H1 (cell line): Measurements from ENCODE around the gene IL13RA1. TPM values are rescaled to one million over a fixed set of nuclear protein-coding genes. Genes with fewer than 3 reads are reported as not detected.

Experiments used
- CTCF ChIA-PET: fragments of 300-600 bp; sonication (Branson Sonifier 250); formaldehyde crosslinking; loops from one replicate; lab custom pipeline; 2021; ENCODE audit not compliant: partially characterized antibody; lab: Charles Lee
- POLR2A ChIA-PET: fragments of 300-600 bp; sonication (Branson Sonifier 250); formaldehyde crosslinking; loops from one replicate; lab custom pipeline; 2021; ENCODE audit warnings: inconsistent platforms; ENCODE audit not compliant: partially characterized antibody; lab: Charles Lee
- DNase-seq, 2 experiments: peaks; one replicate each; pipeline versions ENCODE4 v3.0.0 to v3.0.0-alpha.2; 2010 to 2022; ENCODE audit warnings: low spot score in 2 of 2, low read depth in 1 of 2, mixed read lengths in 1 of 2
- FAIRE-seq: peaks from 2 replicates; lab custom pipeline; 2011; peaks lifted over from hg19 to GRCh38; lab: Jason Lieb, UNC
- H2AFZ ChIP-seq: 2 replicates; pipeline ENCODE4 v1.8.1; 2012; ENCODE audit warnings: low read length, inconsistent platforms
- H2AK5ac ChIP-seq: 2 replicates; pipeline ENCODE4 v1.6.1; 2013; ENCODE audit warnings: low read depth, low read length
- H2BK120ac ChIP-seq: replicated peaks from 2 replicates; pipeline ENCODE3; 2013; ENCODE audit warnings: low read depth, low read length, inconsistent platforms
- H2BK12ac ChIP-seq: 2 replicates; pipeline ENCODE4 v1.6.1; 2013; ENCODE audit warnings: low read depth, low read length
- H2BK15ac ChIP-seq: 2 replicates; pipeline ENCODE4 v1.6.1; 2013; ENCODE audit warnings: low read length
- H2BK20ac ChIP-seq: 2 replicates; pipeline ENCODE4 v1.6.1; 2013; ENCODE audit warnings: low read length
- H2BK5ac ChIP-seq: 2 replicates; pipeline ENCODE4 v1.6.1; 2013; ENCODE audit warnings: low read depth, low read length
- H3K14ac ChIP-seq: 2 replicates; pipeline ENCODE4 v1.6.1; 2013; ENCODE audit warnings: inconsistent platforms; ENCODE audit not compliant: insufficient read length
- H3K18ac ChIP-seq: 2 replicates; pipeline ENCODE4 v1.6.1; 2013; ENCODE audit warnings: low read length; ENCODE audit errors: extremely low read depth
- H3K23ac ChIP-seq: 2 replicates; pipeline ENCODE4 v1.6.1; 2013; ENCODE audit warnings: inconsistent platforms; ENCODE audit not compliant: insufficient read length
- H3K23me2 ChIP-seq: 2 replicates; pipeline ENCODE4 v1.6.1; 2013; ENCODE audit warnings: low read depth, low read length
- H3K27ac ChIP-seq: 2 replicates; pipeline ENCODE4 v1.6.1; 2011; ENCODE audit warnings: low read depth, low read length, inconsistent platforms
- H3K27me3 ChIP-seq, 4 experiments: replicated peaks in 1 of 4; 1 replicate in 1 of 4; 2 replicates in 3 of 4; pipeline versions ENCODE4 v1.6.1 to v1.8.1; 2011 to 2013; ENCODE audit warnings: low read length in 3 of 4, mild to moderate bottlenecking in 3 of 4, inconsistent platforms in 2 of 4, mixed read lengths in 2 of 4, moderate library complexity in 1 of 4; ENCODE audit not compliant: control insufficient read depth in 3 of 4, insufficient read depth in 3 of 4; ENCODE audit errors: extremely low read depth in 1 of 4
- H3K36me3 ChIP-seq, 4 experiments: 2 replicates each; pipeline versions ENCODE4 v1.6.1 to v1.8.1; 2011 to 2013; ENCODE audit warnings: mild to moderate bottlenecking in 4 of 4, low read length in 3 of 4, moderate library complexity in 2 of 4, control low read depth in 1 of 4, inconsistent platforms in 1 of 4; ENCODE audit not compliant: insufficient read depth in 4 of 4, control insufficient read depth in 2 of 4
- H3K4ac ChIP-seq: replicated peaks from 2 replicates; pipeline ENCODE3; 2013; ENCODE audit warnings: low read length, low read depth, mixed read lengths, inconsistent platforms; ENCODE audit not compliant: insufficient read length
- H3K4me1 ChIP-seq, 4 experiments: replicated peaks in 1 of 4; 1 replicate in 1 of 4; 2 replicates in 3 of 4; pipeline versions ENCODE4 v1.6.1 to v1.8.1; 2011 to 2013; ENCODE audit warnings: low read length in 3 of 4, inconsistent platforms in 2 of 4, mixed read lengths in 1 of 4; ENCODE audit not compliant: insufficient read depth in 4 of 4, control insufficient read depth in 3 of 4
- H3K4me2 ChIP-seq, 2 experiments: 2 replicates each; pipeline versions ENCODE4 v1.6.1 to v1.8.1; 2011 to 2013; ENCODE audit warnings: low read depth in 2 of 2, low read length in 2 of 2, control low read depth in 1 of 2, inconsistent platforms in 1 of 2, mild to moderate bottlenecking in 1 of 2; ENCODE audit not compliant: insufficient read depth in 1 of 2
- H3K4me3 ChIP-seq, 4 experiments: fragments of 200-600, 300-600 bp in 1 of 4; sonication (generic), shearing (Covaris generic), sonication (Bioruptor Twin) in 1 of 4; 2 replicates each; pipeline versions ENCODE4 v1.5.1 to v1.8.1; 2011 to 2016; ENCODE audit warnings: low read length in 4 of 4, low read depth in 3 of 4, control low read depth in 2 of 4, inconsistent platforms in 2 of 4, mild to moderate bottlenecking in 2 of 4, mixed read lengths in 1 of 4, moderate library complexity in 1 of 4; ENCODE audit not compliant: insufficient read depth in 2 of 4; ENCODE audit errors: extremely low read depth in 1 of 4
- H3K56ac ChIP-seq: replicated peaks from 2 replicates; pipeline ENCODE3; 2013; ENCODE audit warnings: low read depth, mild to moderate bottlenecking, mixed read lengths, low read length, inconsistent platforms; ENCODE audit not compliant: insufficient read length
- H3K79me1 ChIP-seq: 2 replicates; pipeline ENCODE4 v1.6.1; 2013; ENCODE audit warnings: low read depth, low read length, control low read depth
- H3K79me2 ChIP-seq, 2 experiments: 2 replicates each; pipeline versions ENCODE4 v1.6.1 to v1.8.1; 2012 to 2013; ENCODE audit warnings: low read length in 2 of 2, mild to moderate bottlenecking in 2 of 2, inconsistent platforms in 1 of 2; ENCODE audit not compliant: insufficient read depth in 2 of 2, control insufficient read depth in 1 of 2
- H3K9ac ChIP-seq, 4 experiments: replicated peaks in 1 of 4; 1 replicate in 1 of 4; 2 replicates in 3 of 4; pipeline versions ENCODE4 v1.6.1 to v1.8.1; 2011 to 2013; ENCODE audit warnings: low read depth in 3 of 4, low read length in 3 of 4, control low read depth in 2 of 4, mild to moderate bottlenecking in 2 of 4, moderate library complexity in 2 of 4, inconsistent platforms in 1 of 4; ENCODE audit errors: extremely low read depth in 1 of 4
- H3K9me3 ChIP-seq, 2 experiments: 2 replicates each; pipeline versions ENCODE4 v1.6.1 to v1.8.1; 2012 to 2013; ENCODE audit warnings: mild to moderate bottlenecking in 2 of 2, moderate library complexity in 2 of 2, control low read depth in 1 of 2, inconsistent platforms in 1 of 2, low read depth in 1 of 2, low read length in 1 of 2, mixed read lengths in 1 of 2; ENCODE audit not compliant: insufficient read depth in 2 of 2
- H4K20me1 ChIP-seq, 2 experiments: replicated peaks in 1 of 2; 2 replicates each; pipeline versions ENCODE3 to v1.8.1; 2011 to 2013; ENCODE audit warnings: inconsistent platforms in 2 of 2, low read length in 2 of 2, mild to moderate bottlenecking in 1 of 2; ENCODE audit not compliant: insufficient read depth in 2 of 2, control insufficient read depth in 1 of 2
- H4K5ac ChIP-seq: 2 replicates; pipeline ENCODE4 v1.6.1; 2013; ENCODE audit warnings: low read length, low read depth, mixed read lengths, inconsistent platforms; ENCODE audit not compliant: insufficient read length
- H4K8ac ChIP-seq: 2 replicates; pipeline ENCODE4 v1.8.0; 2013; ENCODE audit warnings: mild to moderate bottlenecking, moderate library complexity, low read length, inconsistent platforms; ENCODE audit not compliant: insufficient read depth; ENCODE audit errors: extremely low read depth
- H4K91ac ChIP-seq: replicated peaks from 2 replicates; pipeline ENCODE3; 2013; ENCODE audit warnings: low read length, mixed read lengths, inconsistent platforms; ENCODE audit not compliant: insufficient read length
- JUND ChIP-seq: IDR thresholded peaks from 2 replicates; pipeline ENCODE4 v1.6.1; 2011; ENCODE audit warnings: mild to moderate bottlenecking, improper control_type of control experiment, low read length
- KDM1A ChIP-seq: fragments of 200-600, 300-600 bp; sonication (generic); IDR thresholded peaks from 2 replicates; pipeline ENCODE4 v1.7.1; 2016; ENCODE audit warnings: mild to moderate bottlenecking, low read length, borderline replicate concordance
- NRF1 ChIP-seq: IDR thresholded peaks from 2 replicates; pipeline ENCODE4 v1.6.1; 2011; ENCODE audit warnings: mild to moderate bottlenecking, low read depth, low read length, improper control_type of control experiment
- RAD21 ChIP-seq, 2 experiments: IDR thresholded peaks in 1 of 2; conservative IDR thresholded peaks in 1 of 2; 2 replicates each; pipeline ENCODE4 v1.6.1; 2011; ENCODE audit warnings: low read depth in 2 of 2, low read length in 2 of 2, improper control_type of control experiment in 1 of 2, inconsistent platforms in 1 of 2, mild to moderate bottlenecking in 1 of 2, moderate library complexity in 1 of 2
- RXRA ChIP-seq: IDR thresholded peaks from 2 replicates; pipeline ENCODE4 v1.6.1; 2011; ENCODE audit warnings: low read depth, mild to moderate bottlenecking, low read length, moderate library complexity; ENCODE audit not compliant: insufficient read depth
- SIN3A ChIP-seq, 2 experiments: IDR thresholded peaks in 1 of 2; conservative IDR thresholded peaks in 1 of 2; 2 replicates each; pipeline ENCODE4 v1.6.1; 2011 to 2012; ENCODE audit warnings: low read length in 2 of 2, improper control_type of control experiment in 1 of 2, low read depth in 1 of 2, mild to moderate bottlenecking in 1 of 2
- SIX5 ChIP-seq: IDR thresholded peaks from 2 replicates; pipeline ENCODE4 v1.6.1; 2011; ENCODE audit warnings: mild to moderate bottlenecking, low read depth, low read length
- SRF ChIP-seq: IDR thresholded peaks from 2 replicates; pipeline ENCODE4 v1.6.1; 2011; ENCODE audit warnings: mild to moderate bottlenecking, low read depth, low read length, moderate library complexity
- TAF1 ChIP-seq: IDR thresholded peaks from 2 replicates; pipeline ENCODE4 v1.6.1; 2011; ENCODE audit warnings: mild to moderate bottlenecking, low read depth, low read length
- YY1 ChIP-seq: IDR thresholded peaks from 2 replicates; pipeline ENCODE4 v1.6.1; 2011; ENCODE audit warnings: low read depth, mild to moderate bottlenecking, low read length
- WGBS, 2 experiments: shearing (Covaris generic) in 1 of 2; methylation state at CpG; one replicate each; pipeline versions ENCODE4 v1.1.6 to v1.1.7; 2013 to 2015; ENCODE audit warnings: low lambda C conversion rate in 2 of 2, mixed read lengths in 2 of 2, inconsistent platforms in 1 of 2, low coverage in 1 of 2, missing lambda C conversion rate in 1 of 2; ENCODE audit not compliant: insufficient replicate concordance in 2 of 2, insufficient coverage in 1 of 2, insufficient read length in 1 of 2; ENCODE audit errors: extremely low coverage in 1 of 2, missing lambda C conversion rate in 1 of 2; 5-methylcytosine and 5-hydroxymethylcytosine counted together
- polyA plus RNA-seq, 7 experiments: library from polyadenylated mRNA; depleted of rRNA in 3 of 7; stranded (reverse) in 5 of 7; unstranded in 2 of 7; fragments of >200 nt in 5 of 7; fragments of 200-250 nt in 2 of 7; gene quantifications; 1 replicate in 5 of 7; 2 replicates in 1 of 7; 4 replicates in 1 of 7; pipeline versions ENCODE4 v1.2.1 to v1.2.3, GENCODE V29; 2011 to 2013; ENCODE audit warnings: missing spikeins in 2 of 7, mixed read lengths in 2 of 7
- total RNA-seq: library from RNA; stranded (reverse); fragmentation: NEBNext Ultra II Directional; extraction: Animal tissue kit (Norgen Biotek cat#: 25700); gene quantifications from 2 replicates; pipeline ENCODE4 v1.2.1, GENCODE V29; 2021
- TF ChIP-seq, protein P1 (sequence below): IDR thresholded peaks from 2 replicates; pipeline ENCODE4 v1.6.1; 2012; ENCODE audit warnings: inconsistent platforms
- TF ChIP-seq, protein P2 (sequence below): IDR thresholded peaks from 2 replicates; pipeline ENCODE4 v1.6.1; 2012; ENCODE audit warnings: inconsistent platforms

The IL13RA1 gene
- total and polyA plus RNA-seq, 2 of the 8 experiments (the other 6 are each of a cell fraction or from before 2014, with no cell fraction given): 3.3 to 9.4 TPM

- Histone ChIP-seq H3K27me3 (peaks cover 39 to 80% (median 71%) of the 10 kb centered on the region in 4 experiments), H2BK15ac (no peak overlapping the region), H2AFZ (no peak overlapping the region), H3K23ac (no peak overlapping the region), H3K56ac (no peak overlapping the region), H4K91ac (no peak overlapping the region), H2BK20ac (no peak overlapping the region), H3K23me2 (peaks cover 5% of the 10 kb centered on the region; the same call in 1 of the 2 replicates), H3K18ac (no peak overlapping the region), H2AK5ac (no peak overlapping the region), H2BK5ac (no peak overlapping the region), H3K36me3 (no peaks in the 10 kb centered on the region), H3K14ac (no peak overlapping the region), H4K20me1 (peaks cover 0 to 2% of the 10 kb centered on the region in 2 experiments), H3K9ac (no peak overlapping the region), H3K4me3 (peak overlapping the region in 1 of 4 experiments; percentile 60; a peak in 1 of 8 replicates), H4K8ac (no peak overlapping the region), H3K4me2 (peak overlapping the region; percentile 88 to 93; a peak in 2 of 4 replicates), H3K4ac (no peak overlapping the region), H2BK120ac (no peak overlapping the region), H4K5ac (no peak overlapping the region), H2BK12ac (no peak overlapping the region), H3K9me3 (0 out of 4 replicates have a peak, but pooled peaks cover 0 to 4% of the 10 kb centered on the region in 2 experiments), H3K4me1 (peaks cover 0 to 11% (median 3%) of the 10 kb centered on the region in 4 experiments; a peak in 5 of 7 replicates), H3K79me1 (no peaks in the 10 kb centered on the region), H3K79me2 (no peaks in the 10 kb centered on the region), H3K27ac (no peak overlapping the region)
- no peak for DNase-seq
- FAIRE-seq: no peak
- CTCF ChIA-PET: interaction anchor here (0.9 to 1.6 kb wide), 4 partner anchors 11 to 62 kb away, joined by 3 to 5 read pairs (median 4); no protein-coding TSS in a partner anchor
- POLR2A ChIA-PET: interaction anchor here (1.3 kb wide), 1 partner anchor 14 kb away, joined by 5 read pairs; no protein-coding TSS in a partner anchor
- WGBS, 2 experiments: 17% methylated on average over 11 of the region's 16 CpGs; no CpG with 5 or more reads in 1 of the 2 experiments
- TF ChIP-seq, protein P1, sequence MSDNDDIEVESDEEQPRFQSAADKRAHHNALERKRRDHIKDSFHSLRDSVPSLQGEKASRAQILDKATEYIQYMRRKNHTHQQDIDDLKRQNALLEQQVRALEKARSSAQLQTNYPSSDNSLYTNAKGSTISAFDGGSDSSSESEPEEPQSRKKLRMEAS: peak; percentile 39; the same call in 1 of the 2 replicates
- TF ChIP-seq KDM1A (no peak), YY1 (no peak), RAD21 (IDR thresholded peaks at IDR 0.05 in 1 of 2, conservative IDR thresholded peaks at IDR 0.05 in 1 of 2; ENCODE audit: low read depth in 2 of 2, low read length in 2 of 2) (no peak), SRF (no peak), TAF1 (no peak), JUND (no peak), NRF1 (no peak), RXRA (no peak), SIN3A (conservative IDR thresholded peaks at IDR 0.05 in 1 of 2, IDR thresholded peaks at IDR 0.05 in 1 of 2; ENCODE audit: low read depth in 1 of 2, low read length in 2 of 2) (no peak), SIX5 (no peak)
- TF ChIP-seq, protein P2, sequence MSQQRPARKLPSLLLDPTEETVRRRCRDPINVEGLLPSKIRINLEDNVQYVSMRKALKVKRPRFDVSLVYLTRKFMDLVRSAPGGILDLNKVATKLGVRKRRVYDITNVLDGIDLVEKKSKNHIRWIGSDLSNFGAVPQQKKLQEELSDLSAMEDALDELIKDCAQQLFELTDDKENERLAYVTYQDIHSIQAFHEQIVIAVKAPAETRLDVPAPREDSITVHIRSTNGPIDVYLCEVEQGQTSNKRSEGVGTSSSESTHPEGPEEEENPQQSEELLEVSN: peak; percentile 70
Measured at GRCh38 chrX:118825227-118825626, 97.8 kb downstream of the IL13RA1 start.
